HG02763 (cell line): ENCODE data around the gene F11.
"Not testable (repeated sequence)": the region's sequence is repeated elsewhere in the genome, so short reads cannot be mapped to it uniquely, and the experiment has no call there.

Source experiments
- ATAC-seq: cut with Tn5 transposase; IDR thresholded peaks from one replicate; pipeline ENCODE4 v1.9.1; 2021; ENCODE audit warnings: mild to moderate bottlenecking, moderate library complexity; ENCODE audit not compliant: unreplicated experiment

Gene F11

GRCh38 chr4:186265683-186266652 lies at the start of gene F11:
Gene F11, plus strand, starts transcription at chr4:186266189. Its CDS starts 948 bp downstream, at chr4:186267137.
- no peak for ATAC-seq

GRCh38 chr4:186216465-186217024 lies 49.4 kb upstream of the F11 start:
- no peak for ATAC-seq

DNA sequence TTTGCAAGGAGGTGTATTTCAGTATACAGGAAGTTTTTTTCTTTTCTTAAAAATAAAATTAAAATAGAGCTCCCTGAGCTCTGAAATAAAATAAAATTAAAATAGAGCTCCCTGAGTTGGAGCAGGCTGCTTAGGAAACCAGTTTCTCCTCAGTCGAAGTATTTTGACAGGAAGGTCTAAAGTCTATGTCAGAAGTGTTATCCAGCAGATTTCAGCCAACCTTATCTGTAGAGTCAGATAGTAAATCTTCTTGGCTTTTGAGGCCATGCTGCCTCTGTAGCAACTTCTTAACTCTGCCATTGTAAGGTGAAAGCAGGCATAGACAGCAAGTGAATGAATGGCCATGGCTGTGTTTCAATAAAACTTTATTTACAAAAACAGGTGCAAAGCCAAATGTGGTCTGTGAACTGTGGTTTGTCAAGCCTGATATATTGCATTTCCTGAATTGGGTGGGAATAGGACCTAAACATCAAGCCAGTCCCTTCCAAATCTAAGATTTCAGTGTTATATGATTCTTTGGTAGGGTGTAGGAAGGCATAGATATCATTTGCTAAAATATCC lies 48.2 kb upstream of the F11 start:
- ATAC-seq, result no peak

- ATAC-seq, result no peak
Observed at GRCh38 chr4:186221624-186222023, 44.4 kb upstream of the F11 start.

GRCh38 chr4:186225848-186226247 lies 40.1 kb upstream of the F11 start:
- ATAC-seq, result no peak

DNA sequence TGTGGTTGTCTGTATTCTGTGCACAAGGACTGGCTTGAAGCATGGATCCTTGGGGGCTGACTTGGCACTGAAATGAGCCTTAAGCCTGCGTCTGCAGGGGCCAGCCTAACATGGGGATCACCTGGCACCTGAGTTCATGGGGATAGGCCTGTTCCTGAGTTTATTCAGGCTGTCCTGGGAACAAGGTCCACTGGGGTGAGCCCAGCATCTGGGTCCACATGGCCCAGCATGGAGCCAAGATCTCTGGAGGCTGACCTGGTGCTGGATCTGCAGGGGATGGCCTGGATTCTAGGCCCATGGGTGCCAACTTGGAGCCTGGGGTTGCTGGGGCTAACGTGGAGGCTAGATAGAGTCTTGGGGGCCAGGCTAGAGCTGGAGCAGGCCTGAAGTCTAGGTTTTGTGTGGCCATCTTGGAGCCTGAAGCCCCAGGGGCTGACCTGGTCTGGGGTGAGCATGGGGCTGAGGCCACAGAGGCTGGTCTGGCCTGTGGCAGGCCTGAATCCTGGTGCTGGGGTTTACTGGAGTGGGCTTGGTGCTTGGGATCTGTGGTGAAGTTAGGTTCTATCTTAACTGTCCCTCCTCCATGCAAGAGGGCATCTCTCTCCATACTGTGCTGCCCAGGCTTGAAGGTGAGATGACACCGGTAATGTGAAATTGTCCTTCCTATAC lies 39.3 kb upstream of the F11 start:
- ATAC-seq, result no peak

DNA sequence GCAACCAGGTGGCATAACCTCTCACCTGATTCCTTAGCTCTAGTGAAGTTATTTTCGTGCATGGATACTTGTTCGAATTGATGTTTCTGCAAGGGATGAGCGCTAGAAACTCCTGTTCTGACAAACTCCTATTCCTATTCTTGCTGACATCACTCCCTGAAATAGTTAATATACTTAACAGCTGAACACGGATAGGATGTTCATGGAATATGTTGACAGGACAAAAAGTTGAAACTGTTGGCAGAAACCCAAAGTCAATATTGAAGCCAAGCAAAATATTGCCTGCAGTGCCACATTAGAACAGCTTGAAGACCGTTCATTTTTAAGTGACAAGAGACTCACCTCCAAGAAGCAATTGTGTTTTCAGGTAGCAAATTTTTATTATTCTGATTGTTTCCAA lies 38.8 kb upstream of the F11 start, which contains the start of gene KLKB1:
KLKB1 (plus strand) TSS at position 287 of the 400 bp plus-strand sequence. CDS start 689 bp downstream, outside the sequence.
- no peak for ATAC-seq

- no peak for ATAC-seq
Observed at GRCh38 chr4:186227744-186228513, 38.1 kb upstream of the F11 start.

DNA sequence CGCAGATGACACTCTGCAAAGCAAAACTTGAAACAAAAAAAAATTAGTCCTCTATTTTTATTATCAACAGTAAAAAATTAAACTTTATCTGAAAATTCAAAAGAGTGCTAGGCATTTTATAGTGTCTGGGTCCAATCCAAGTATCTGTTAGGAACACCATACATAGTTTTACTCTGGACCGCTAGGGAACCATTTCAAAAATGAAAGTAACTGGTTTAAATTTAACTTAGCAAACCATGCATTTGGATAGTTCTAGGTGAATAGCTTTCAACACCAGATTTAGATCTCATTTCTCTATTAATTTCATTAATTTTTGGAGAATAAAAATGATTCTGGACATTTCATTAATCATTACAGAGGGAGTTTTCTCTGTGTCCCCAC lies 37.5 kb upstream of the F11 start:
- ATAC-seq, result no peak

DNA sequence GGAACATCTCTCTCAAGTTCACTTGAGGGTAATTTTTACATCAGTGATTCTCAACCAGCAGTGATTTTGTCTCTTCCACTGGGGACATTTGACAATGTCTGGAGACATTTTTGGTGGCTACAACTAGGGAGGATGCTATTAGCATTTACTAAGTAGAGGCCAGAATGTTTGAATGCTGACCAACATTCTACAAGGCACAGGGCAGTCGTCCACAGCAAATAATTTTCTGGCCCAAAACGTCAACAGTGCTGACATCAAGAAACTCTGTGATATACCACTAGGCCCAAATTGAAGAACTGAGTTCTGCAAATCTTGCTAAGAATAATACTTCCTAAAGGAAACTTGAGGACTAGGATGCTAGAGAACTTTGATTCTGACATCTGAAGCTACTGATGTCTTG lies 31.6 kb upstream of the F11 start:
- ATAC-seq, result no peak

GRCh38 chr4:186236126-186236525 lies 29.9 kb upstream of the F11 start:
- no peak for ATAC-seq

- no peak for ATAC-seq
Observed at GRCh38 chr4:186240452-186240847, 25.5 kb upstream of the F11 start.

- no peak for ATAC-seq
Observed at GRCh38 chr4:186240848-186241491, 25.0 kb upstream of the F11 start.

GRCh38 chr4:186241616-186242015 lies 24.4 kb upstream of the F11 start:
- no peak for ATAC-seq

DNA sequence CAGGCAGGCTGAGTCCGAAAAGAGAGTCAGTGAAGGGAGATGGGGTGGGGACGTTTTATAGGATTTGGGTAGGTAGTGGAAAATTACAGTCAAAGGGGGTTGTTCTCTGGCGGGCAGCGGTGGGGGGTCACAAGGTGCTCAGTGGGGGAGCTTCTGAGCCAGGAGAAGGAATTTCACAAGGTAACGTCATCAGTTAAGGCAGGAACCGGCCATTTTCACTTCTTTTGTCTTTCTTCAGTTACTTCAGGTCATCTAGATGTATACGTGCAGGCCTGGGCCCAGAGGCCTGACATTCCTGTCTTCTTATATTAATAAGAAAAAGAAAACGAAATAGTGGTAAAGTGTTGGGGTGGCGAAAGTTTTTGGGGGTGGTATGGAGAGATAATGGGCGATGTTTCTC lies 24.0 kb upstream of the F11 start:
- not testable (repeated sequence) for ATAC-seq

DNA sequence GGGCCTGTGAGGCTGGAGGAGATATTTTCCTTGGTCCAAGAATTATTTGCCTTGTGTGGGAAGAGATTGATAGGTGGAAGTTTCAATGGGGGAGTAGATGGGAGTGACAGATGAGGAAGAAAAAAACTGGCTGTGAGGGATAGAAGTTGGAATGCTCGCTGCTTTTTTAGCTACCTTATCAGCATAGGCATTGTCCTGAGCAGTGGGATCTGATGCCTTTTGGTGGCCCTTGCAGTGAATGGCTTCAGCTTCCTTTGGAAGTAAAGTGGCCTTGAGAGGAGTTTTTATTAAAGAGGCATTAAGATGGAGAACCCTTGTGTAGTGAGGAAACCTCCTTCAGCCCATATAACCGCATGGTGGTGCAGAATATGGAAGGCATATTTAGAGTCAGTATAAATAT lies 22.7 kb upstream of the F11 start:
- no peak for ATAC-seq

DNA sequence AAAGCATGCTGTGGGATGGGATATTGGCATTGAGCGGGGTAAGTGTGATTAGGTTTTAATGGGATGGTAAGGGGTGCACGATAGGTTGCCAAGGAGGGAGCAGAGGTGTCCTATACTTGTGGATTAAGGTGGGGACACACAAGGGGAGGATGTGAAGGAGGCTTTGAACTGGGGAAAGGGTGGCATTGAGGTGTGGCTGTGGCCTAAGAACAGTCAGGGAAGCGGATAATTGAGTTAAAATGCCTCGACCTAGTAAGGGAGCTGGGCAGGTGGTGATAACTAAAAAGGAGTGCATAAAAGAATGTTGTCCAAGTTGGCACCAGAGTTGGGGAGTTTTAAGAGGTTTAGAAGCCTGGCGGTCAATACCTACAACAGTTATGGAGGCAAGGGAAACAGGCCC lies 21.2 kb upstream of the F11 start:
- ATAC-seq, result no peak

GRCh38 chr4:186247062-186247752 lies 18.8 kb upstream of the F11 start:
- ATAC-seq, result not testable (repeated sequence)

DNA sequence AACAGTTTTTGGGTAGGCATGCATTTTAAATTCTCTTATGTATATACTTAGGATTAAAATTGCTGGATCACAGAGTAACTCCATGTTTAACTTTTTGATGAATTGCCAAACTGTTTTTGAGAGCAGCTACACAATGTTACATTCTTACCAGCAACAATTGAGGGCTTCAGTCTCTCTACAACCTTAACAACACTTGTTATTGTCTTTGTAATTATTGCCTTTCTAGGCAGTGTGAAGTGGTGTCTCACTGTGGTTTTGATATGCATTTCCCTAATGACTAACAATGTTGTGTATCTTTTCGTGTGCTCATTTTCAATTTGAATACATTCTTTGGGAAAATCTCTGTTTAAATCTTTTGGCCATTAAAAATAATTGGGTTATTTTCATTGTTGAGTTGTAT lies 17.3 kb upstream of the F11 start:
- ATAC-seq, result no peak
